OCI-LY3 (cell line): Measurements from ENCODE around the gene ADRA1B.

Experiments
- H2AFZ ChIP-seq: fragments of 200-600, 300-600 bp; shearing (Covaris generic); 2 replicates; pipeline ENCODE4 v1.6.0; 2014; ENCODE audit warnings: antibody characterized with exemption, low read depth, low read length
- H3K27ac ChIP-seq: fragments of 200-600, 300-600 bp; sonication (generic); 2 replicates; pipeline ENCODE4 v1.5.1; 2014; ENCODE audit warnings: mild to moderate bottlenecking, low read length, moderate library complexity, mixed read lengths
- H3K27me3 ChIP-seq: fragments of 200-600, 300-600 bp; sonication (generic); 2 replicates; pipeline ENCODE4 v1.6.1; 2014; ENCODE audit warnings: low read depth, low read length, mixed read lengths
- H3K36me3 ChIP-seq: fragments of 200-600, 300-600 bp; sonication (generic); replicated peaks from 2 replicates; pipeline ENCODE3; 2014; ENCODE audit warnings: low read depth, low read length, mixed read lengths
- H3K4me1 ChIP-seq: fragments of 300-600, 200-600 bp; sonication (generic); 2 replicates; pipeline ENCODE4 v1.6.1; 2014; ENCODE audit warnings: low read length, mixed read lengths
- H3K4me2 ChIP-seq: fragments of 200-600, 300-600 bp; sonication (generic); 2 replicates; pipeline ENCODE4 v1.6.1; 2014; ENCODE audit warnings: low read length, mixed read lengths
- H3K4me3 ChIP-seq: fragments of 300-600, 200-600 bp; sonication (generic); 2 replicates; pipeline ENCODE4 v1.5.1; 2014; ENCODE audit warnings: antibody characterized with exemption, mild to moderate bottlenecking, low read length, moderate library complexity
- H3K79me2 ChIP-seq: fragments of 300-600, 200-600 bp; shearing (Covaris generic); 2 replicates; pipeline ENCODE4 v1.6.1; 2014; ENCODE audit warnings: mild to moderate bottlenecking, low read length, mixed read lengths
- H3K9ac ChIP-seq: fragments of 300-600, 200-600 bp; shearing (Covaris generic); 2 replicates; pipeline ENCODE4 v1.6.0; 2014; ENCODE audit warnings: mild to moderate bottlenecking, low read length, moderate library complexity
- H3K9me3 ChIP-seq: fragments of 200-600, 300-600 bp; shearing (Covaris generic); 2 replicates; pipeline ENCODE4 v1.6.1; 2014; ENCODE audit warnings: low read length, mixed read lengths; ENCODE audit not compliant: insufficient read depth
- H4K20me1 ChIP-seq: fragments of 200-600, 300-600 bp; sonication (generic); 2 replicates; pipeline ENCODE4 v1.6.1; 2016; ENCODE audit warnings: low read length, mixed read lengths; ENCODE audit not compliant: insufficient read depth
- CTCF ChIP-seq: fragments of 200-600, 300-600 bp; sonication (generic); IDR thresholded peaks from 2 replicates; pipeline ENCODE4 v1.5.1; 2014; ENCODE audit warnings: antibody characterized with exemption, low read length, low read depth
- EZH2phosphoT487 ChIP-seq: fragments of 200-600 bp; shearing (Covaris generic); IDR thresholded peaks from 2 replicates; pipeline ENCODE4 v1.6.1; 2018; ENCODE audit warnings: antibody characterized with exemption, mixed run types, low read depth

Gene ADRA1B

GRCh38 chr5:159883522-159883950 is 32.7 kb upstream of the ADRA1B start:
- peaks cover 14% of the 10 kb centered on the region; the same call in 1 of the 2 replicates for H3K4me1 ChIP-seq
- no peak overlapping the region for H2AFZ ChIP-seq
- H3K27me3 ChIP-seq: no peaks in the 10 kb centered on the region
- H3K27ac ChIP-seq: no peak overlapping the region
- H4K20me1 ChIP-seq: no peaks in the 10 kb centered on the region
- H3K4me3 ChIP-seq: no peak overlapping the region
- H3K9ac ChIP-seq: no peak overlapping the region
- H3K9me3 ChIP-seq: no peaks in the 10 kb centered on the region
- no peak for TF ChIP-seq CTCF
- no peak for TF ChIP-seq EZH2phosphoT487
- no peaks in the 10 kb centered on the region for H3K36me3 ChIP-seq
- H3K4me2 ChIP-seq: no peak overlapping the region
- no peaks in the 10 kb centered on the region for H3K79me2 ChIP-seq

DNA sequence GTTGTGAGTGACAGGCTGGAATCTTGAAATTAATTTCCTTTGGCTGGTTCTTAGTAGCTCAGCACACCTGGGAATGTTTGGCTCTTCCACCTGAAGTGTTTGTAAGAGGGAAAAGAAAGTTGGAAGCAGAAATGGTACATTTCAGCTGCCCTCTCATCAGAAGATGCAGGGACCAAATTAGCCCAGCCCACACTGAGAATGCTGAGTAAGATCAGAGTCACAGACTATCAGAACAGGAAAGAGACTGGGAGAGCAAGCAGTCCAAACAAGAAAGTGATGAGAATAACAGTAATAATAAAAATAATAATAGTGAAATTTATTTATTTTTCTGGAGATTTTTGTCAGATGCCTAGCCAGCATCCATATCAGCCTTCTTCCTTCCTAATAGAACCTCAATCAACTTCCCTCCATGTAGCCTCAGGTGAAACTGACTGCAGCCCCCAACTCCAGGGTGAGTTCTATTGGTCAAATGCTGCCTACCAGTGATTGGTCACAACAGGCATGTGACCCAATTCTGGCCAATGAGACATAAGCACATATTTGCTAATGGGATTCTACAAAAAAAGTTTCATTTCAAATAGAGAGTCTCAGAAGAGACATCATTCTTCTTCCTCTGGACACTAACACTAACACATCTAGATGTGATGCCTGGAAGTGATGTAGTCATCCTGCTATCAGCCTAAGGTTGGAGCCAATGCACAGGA is 31.2 kb upstream of the ADRA1B start:
- H3K9me3 ChIP-seq: no peaks in the 10 kb centered on the region

GRCh38 chr5:159886296-159886695 is 30.0 kb upstream of the ADRA1B start:
- no peaks in the 10 kb centered on the region for H3K27me3 ChIP-seq
- H3K9me3 ChIP-seq: no peaks in the 10 kb centered on the region
- no peak overlapping the region for H3K4me2 ChIP-seq
- H3K36me3 ChIP-seq: no peaks in the 10 kb centered on the region
- H3K9ac ChIP-seq: no peak overlapping the region
- no peaks in the 10 kb centered on the region for H4K20me1 ChIP-seq
- H3K27ac ChIP-seq: no peak overlapping the region
- no peaks in the 10 kb centered on the region for H3K79me2 ChIP-seq
- peaks cover 14% of the 10 kb centered on the region; the same call in 1 of the 2 replicates for H3K4me1 ChIP-seq
- no peak overlapping the region for H2AFZ ChIP-seq
- H3K4me3 ChIP-seq: no peak overlapping the region
- TF ChIP-seq CTCF (no peak), EZH2phosphoT487 (no peak)

More for the DNA sequence above, 31.2 kb upstream of the ADRA1B start:
- Histone ChIP-seq H3K27me3 (no peaks in the 10 kb centered on the region), H3K79me2 (no peaks in the 10 kb centered on the region), H3K9ac (no peak overlapping the region), H3K36me3 (no peaks in the 10 kb centered on the region), H3K4me1 (peaks cover 14% of the 10 kb centered on the region; the same call in 1 of the 2 replicates), H4K20me1 (no peaks in the 10 kb centered on the region), H3K4me3 (no peak overlapping the region), H3K4me2 (no peak overlapping the region), H2AFZ (no peak overlapping the region), H3K27ac (no peak overlapping the region)
- no peak for TF ChIP-seq EZH2phosphoT487
- no peak for TF ChIP-seq CTCF

DNA sequence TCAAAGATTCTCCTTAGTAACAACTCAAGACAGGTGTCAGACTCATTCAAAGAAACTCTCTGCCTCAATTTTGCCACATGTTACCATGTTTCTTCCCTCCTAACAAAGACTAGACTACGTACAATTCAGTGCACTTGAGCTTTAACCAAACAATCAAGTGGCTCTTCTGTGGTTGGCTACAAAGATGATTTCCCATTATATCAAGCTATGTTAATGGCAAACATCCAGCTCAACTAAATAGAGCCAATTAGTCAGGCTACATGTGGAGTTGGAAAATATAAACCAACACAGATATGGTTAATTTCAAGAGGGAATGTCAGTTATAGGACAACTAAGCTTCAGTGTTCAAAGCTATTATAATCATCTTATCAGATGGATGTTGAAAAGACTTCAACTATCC is 29.2 kb upstream of the ADRA1B start:
- H3K4me3 ChIP-seq: no peak overlapping the region
- no peak overlapping the region for H3K4me2 ChIP-seq
- no peaks in the 10 kb centered on the region for H3K27me3 ChIP-seq
- H3K9ac ChIP-seq: no peak overlapping the region
- H2AFZ ChIP-seq: no peak overlapping the region
- no peaks in the 10 kb centered on the region for H4K20me1 ChIP-seq
- H3K79me2 ChIP-seq: no peaks in the 10 kb centered on the region
- H3K36me3 ChIP-seq: no peaks in the 10 kb centered on the region
- H3K9me3 ChIP-seq: no peaks in the 10 kb centered on the region
- TF ChIP-seq EZH2phosphoT487: no peak
- no peak for TF ChIP-seq CTCF
- peaks cover 13% of the 10 kb centered on the region; the same call in 1 of the 2 replicates for H3K4me1 ChIP-seq
- no peak overlapping the region for H3K27ac ChIP-seq
